ENCODE measurements around the gene KRT4. TPM values are rescaled to one million over a fixed set of nuclear protein-coding genes. Genes with fewer than 3 reads are reported as not detected.

The KRT4 gene
- total and polyA plus RNA-seq, 2 donors from 2014 or later = 0.15 TPM; not detected in 1

DNA sequence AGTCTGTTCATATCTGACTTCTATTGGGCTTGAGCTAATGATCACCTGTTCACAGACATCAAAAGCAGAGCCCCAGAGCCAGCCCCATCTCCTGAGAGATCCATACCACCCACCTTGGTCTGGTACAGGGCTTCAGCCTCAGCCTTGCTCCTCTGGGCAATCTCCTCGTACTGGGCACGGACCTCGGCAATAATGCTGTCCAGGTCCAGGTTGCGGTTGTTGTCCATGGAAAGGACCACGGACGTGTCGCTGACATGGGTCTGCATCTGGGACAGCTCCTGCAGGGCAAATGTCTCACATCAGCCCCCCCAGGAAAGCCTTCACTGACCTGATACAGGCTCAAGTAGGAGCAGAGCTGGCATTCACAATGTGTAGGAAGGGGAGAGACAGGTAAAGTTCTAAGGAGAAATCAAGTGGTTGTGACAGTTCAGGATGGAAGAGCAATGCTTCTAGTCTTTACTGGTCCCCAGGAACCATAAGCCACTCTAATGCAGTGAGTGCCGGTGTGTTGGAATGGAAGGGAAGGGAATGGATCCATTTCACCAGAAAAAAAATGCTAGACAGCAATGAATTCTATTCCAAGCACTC lies 5.2 kb downstream of the KRT4 start:
- Histone ChIP-seq H3K27me3 (ENCODE audit: control insufficient read depth, insufficient read depth, low read length) (no peaks in the 10 kb centered on the region), H3K9me3 (ENCODE audit: control insufficient read depth in 2 of 3, insufficient read depth in 1 of 3, low read length in 3 of 3) (no peaks in the 10 kb centered on the region), H3K4me3 (ENCODE audit: low read length in 3 of 3) (no peak overlapping the region), H3K9ac (ENCODE audit: low read length in 3 of 3) (no peak overlapping the region), H3K36me3 (ENCODE audit: control insufficient read depth in 2 of 3, insufficient read depth in 3 of 3, low read length in 3 of 3) (no peaks in the 10 kb centered on the region), H3K4me1 (ENCODE audit: control insufficient read depth in 2 of 3, insufficient read depth in 2 of 3, low read depth in 1 of 3, low read length in 3 of 3) (no peaks in the 10 kb centered on the region), H3K27ac (ENCODE audit: low read depth in 2 of 2, low read length in 2 of 2) (no peak overlapping the region)
- no peak for FAIRE-seq
- no peak for DNase-seq
- TF ChIP-seq, protein P1, sequence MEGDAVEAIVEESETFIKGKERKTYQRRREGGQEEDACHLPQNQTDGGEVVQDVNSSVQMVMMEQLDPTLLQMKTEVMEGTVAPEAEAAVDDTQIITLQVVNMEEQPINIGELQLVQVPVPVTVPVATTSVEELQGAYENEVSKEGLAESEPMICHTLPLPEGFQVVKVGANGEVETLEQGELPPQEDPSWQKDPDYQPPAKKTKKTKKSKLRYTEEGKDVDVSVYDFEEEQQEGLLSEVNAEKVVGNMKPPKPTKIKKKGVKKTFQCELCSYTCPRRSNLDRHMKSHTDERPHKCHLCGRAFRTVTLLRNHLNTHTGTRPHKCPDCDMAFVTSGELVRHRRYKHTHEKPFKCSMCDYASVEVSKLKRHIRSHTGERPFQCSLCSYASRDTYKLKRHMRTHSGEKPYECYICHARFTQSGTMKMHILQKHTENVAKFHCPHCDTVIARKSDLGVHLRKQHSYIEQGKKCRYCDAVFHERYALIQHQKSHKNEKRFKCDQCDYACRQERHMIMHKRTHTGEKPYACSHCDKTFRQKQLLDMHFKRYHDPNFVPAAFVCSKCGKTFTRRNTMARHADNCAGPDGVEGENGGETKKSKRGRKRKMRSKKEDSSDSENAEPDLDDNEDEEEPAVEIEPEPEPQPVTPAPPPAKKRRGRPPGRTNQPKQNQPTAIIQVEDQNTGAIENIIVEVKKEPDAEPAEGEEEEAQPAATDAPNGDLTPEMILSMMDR (IDR thresholded peaks at IDR 0.05; ENCODE audit: borderline replicate concordance, extremely low read depth, insufficient read depth) = no peak
- intact Hi-C loops (cut with DNase I) = no loop called here

DNA sequence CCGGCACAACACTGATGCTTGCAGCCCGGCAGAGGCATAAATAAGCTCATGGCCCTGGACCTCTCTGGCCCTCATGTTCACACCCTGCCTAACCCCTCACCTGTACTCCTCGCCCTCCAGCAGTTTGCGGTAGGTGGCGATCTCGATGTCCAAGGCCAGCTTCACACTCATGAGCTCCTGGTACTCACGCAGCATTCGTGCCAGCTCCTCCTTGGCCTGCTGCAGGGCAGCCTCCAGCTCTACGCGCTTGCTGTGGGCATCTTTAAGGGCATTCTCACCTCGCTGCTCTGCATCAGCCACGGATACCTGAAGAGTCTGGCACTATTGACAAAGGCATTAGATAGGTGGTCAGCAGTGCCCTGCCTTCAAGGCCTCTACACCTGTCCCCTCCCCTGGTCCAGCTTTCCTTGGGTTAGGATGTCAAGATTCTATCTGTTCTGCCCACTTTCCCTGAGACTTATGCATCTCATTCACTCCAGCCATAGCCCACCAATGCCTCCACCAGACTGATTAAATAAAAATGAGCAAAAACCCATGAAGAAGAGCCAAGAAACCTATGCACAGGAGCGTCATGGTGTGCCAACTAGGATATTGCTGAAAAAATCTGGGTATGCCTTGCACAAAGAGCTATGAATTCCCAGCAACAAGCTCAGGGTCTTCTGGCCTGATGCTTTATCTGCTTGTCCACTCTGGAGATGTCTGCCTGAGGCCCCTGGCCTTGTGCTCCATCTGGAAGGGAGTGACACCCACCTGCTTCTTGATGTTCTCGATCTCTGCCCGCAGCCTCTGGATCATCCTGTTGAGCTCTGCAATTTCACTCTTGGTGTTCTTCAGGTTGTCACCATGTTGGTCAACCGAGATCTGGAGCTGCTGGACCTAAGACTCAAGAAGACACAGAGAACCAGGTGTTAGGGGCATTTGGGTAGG lies 6.1 kb downstream of the KRT4 start:
- DNase-seq (no peak), FAIRE-seq (no peak)
- Histone ChIP-seq H3K4me3 (ENCODE audit: low read length in 3 of 3) (no peak overlapping the region), H3K9ac (ENCODE audit: low read length in 3 of 3) (no peak overlapping the region), H3K27me3 (ENCODE audit: control insufficient read depth, insufficient read depth, low read length) (no peaks in the 10 kb centered on the region), H3K9me3 (ENCODE audit: control insufficient read depth in 2 of 3, insufficient read depth in 1 of 3, low read length in 3 of 3) (no peaks in the 10 kb centered on the region), H3K36me3 (ENCODE audit: control insufficient read depth in 2 of 3, insufficient read depth in 3 of 3, low read length in 3 of 3) (no peaks in the 10 kb centered on the region), H3K4me1 (ENCODE audit: control insufficient read depth in 2 of 3, insufficient read depth in 2 of 3, low read depth in 1 of 3, low read length in 3 of 3) (no peaks in the 10 kb centered on the region), H3K27ac (ENCODE audit: low read depth in 2 of 2, low read length in 2 of 2) (no peak overlapping the region)
- TF ChIP-seq, protein P1 (IDR thresholded peaks at IDR 0.05; ENCODE audit: borderline replicate concordance, extremely low read depth, insufficient read depth) = no peak
- intact Hi-C loops (cut with DNase I) = no loop called here

DNA sequence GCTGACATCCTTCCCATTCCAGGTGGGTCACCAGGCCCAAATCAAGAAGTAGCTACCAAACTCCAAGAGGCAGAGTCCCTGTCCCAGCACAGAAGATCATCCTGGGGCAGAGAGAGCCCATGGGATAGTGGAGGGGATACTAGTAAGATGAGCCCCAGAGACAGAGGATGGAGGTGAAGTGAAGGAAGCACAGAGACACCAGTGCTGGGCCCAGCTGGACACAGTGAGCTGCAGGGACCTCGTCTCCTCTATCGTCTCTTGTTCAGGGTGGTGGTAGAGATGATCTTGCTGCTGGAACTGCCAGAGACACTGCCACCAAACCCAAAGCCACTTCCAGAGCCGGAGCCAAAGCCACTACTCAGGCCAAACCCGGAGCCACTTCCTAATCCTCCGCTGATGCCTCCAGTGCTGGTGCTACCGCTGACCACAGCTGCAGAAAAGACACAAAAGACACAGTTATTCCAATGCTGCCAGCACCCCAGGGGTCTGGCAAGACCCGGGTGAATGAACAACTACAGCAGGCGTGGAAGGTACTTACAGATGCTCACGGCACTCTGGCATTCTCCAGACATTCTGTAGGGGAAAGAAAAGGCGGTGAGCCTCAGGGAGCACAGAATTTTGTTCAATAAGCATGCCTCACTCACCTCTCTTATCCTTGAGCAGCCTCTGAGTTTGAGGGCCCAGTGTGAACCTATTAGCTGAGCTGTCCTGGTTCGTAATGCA lies 6.9 kb downstream of the KRT4 start:
- H3K36me3 ChIP-seq (ENCODE audit: control insufficient read depth in 2 of 3, insufficient read depth in 3 of 3, low read length in 3 of 3) = no peaks in the 10 kb centered on the region
- FAIRE-seq (no peak), DNase-seq (no peak)
- no peak overlapping the region for H3K4me3 ChIP-seq (ENCODE audit: low read length in 3 of 3)
- H3K4me1 ChIP-seq (ENCODE audit: control insufficient read depth in 2 of 3, insufficient read depth in 2 of 3, low read depth in 1 of 3, low read length in 3 of 3) = no peaks in the 10 kb centered on the region
- intact Hi-C loops (cut with DNase I) = no loop called here
- H3K27me3 ChIP-seq (ENCODE audit: control insufficient read depth, insufficient read depth, low read length) = no peaks in the 10 kb centered on the region
- TF ChIP-seq, protein P1 (IDR thresholded peaks at IDR 0.05; ENCODE audit: borderline replicate concordance, extremely low read depth, insufficient read depth) = no peak
- H3K9ac ChIP-seq (ENCODE audit: low read length in 3 of 3) = no peak overlapping the region
- H3K27ac ChIP-seq (ENCODE audit: low read depth in 2 of 2, low read length in 2 of 2) = no peak overlapping the region
- H3K9me3 ChIP-seq (ENCODE audit: control insufficient read depth in 2 of 3, insufficient read depth in 1 of 3, low read length in 3 of 3) = no peaks in the 10 kb centered on the region
